ENCODE measurements around the gene WDR44.
"Not testable (repeated sequence)": the region's sequence is repeated elsewhere in the genome, so short reads cannot be mapped to it uniquely, and the experiment has no call there.

WDR44 gene

DNA sequence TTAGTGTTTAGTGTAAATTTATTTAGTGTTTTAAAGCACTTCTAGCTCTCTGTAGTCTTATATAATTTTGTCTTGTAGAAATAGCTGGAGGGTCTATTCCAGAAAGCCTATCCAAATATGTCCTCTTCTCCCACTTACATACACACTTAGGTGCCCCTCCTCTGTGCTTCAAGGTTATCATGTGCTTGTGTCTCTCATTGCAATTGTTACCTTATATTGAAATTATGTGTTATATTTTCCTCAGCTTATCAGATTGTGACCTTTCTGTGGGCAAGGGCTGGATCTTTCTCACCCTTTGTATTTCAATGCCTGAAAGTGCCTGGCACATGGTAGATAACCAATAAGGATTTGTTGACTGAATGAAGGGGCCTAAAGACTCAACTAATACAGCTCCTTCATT lies 18.4 kb downstream of the WDR44 start:
- no peak for DNase-seq

DNA sequence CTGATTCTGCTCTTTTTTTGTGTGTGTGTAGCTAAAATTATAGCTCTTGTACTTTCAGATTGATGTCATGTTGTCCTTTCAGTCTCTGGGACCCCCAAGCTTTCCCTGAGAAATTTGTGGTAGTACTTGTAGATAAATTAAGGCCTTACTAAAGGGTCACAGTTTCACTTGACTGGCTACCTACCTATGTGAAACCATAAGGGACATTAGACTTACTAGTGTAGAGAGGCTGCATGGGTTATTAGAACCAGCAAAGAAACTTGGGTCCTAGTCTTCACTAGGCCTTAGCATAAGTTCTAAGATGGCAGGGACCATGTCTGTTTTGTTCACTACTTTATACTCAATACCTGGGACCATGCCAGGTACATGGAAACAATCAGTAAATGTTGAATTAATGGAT lies 21.4 kb downstream of the WDR44 start:
- DNase-seq, result no peak

DNA sequence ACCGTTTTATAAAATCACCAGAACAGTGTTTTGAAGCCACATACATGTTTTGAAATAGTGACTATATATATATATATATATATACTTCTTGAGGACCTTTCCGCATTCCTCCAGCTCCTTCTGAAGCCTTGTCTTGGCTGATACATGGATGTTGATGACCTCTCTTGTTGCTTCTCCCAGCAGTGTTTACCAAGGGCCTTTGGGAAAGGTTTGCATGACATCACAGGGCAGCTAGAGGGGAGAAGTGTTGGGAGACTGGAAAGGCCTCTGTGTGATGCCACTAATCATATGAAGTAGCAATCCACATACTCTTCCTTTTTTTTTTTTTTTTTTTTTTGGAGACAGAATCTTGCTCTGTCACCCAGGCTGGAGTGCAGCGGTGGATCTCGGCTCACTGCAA lies 22.5 kb downstream of the WDR44 start:
- no peak for DNase-seq

DNA sequence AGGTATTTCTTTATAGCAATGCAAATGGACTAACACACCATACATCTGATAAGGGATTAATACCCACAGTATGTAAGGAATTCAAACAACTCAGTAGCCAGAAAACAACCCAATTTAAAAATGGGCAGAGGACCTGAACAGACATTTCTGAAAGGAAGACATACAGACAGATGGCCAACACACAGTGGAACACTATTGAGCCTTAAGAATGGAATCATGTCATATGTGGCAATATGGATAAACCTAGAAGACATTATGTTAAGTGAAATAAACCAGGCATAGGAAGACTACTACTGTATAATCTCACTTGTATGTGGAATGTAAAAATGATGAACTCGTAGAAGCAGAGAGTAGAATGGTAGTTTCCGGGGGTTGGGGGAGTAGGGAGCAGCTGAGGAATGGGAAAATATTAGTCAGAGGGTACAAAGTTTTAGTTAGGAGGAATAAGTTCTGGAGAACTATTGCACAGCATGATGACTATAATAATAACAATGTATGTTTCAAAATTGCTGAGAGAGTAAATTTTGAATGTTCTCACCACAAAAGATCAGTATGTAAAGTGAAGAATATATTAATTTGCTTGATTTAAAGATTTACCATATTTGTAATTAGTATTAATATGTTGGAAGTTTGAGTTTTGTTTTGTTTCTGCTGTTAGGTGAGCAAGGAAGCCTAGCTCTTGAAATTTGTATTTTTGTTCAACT lies 25.2 kb downstream of the WDR44 start:
- no peak for DNase-seq

DNA sequence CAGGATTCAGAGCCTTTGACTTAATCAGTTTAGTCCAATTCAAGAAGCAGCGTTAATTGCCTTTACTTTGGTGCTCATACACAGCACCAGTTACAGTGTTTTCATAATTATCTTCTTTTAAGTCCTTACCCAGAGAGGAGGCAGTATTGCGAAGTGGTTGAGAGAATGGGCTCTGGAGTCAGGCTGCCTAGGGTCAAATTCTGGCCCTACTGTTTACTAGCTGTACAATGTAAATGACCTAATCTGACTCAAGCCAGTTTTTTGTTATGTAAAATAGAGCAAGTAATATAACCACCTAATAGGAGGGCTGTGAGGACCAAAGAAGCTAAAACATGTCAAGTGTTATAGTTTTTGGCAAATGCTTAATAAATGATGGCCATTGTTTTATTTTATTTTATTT lies 27.6 kb downstream of the WDR44 start:
- DNase-seq, result no peak

DNA sequence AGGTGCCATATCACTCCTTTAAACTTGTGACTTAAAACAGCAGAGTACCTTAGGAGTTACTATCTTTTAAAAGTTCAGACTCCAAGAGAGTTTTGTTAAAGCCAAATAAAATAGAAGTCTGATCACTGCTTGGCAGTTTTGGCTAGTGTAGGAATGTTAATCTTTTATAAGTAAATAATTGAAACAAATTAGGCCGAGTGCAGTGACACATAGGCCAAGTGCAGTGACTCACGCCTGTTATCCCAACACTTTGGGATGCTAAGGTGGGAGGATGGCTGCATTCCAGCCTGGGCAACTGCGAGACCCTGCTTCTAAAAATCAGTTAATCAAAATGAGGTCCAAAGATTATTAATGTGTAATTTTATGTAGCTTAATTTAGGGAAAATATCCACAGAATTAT lies 37.2 kb downstream of the WDR44 start:
- no peak for DNase-seq

DNA sequence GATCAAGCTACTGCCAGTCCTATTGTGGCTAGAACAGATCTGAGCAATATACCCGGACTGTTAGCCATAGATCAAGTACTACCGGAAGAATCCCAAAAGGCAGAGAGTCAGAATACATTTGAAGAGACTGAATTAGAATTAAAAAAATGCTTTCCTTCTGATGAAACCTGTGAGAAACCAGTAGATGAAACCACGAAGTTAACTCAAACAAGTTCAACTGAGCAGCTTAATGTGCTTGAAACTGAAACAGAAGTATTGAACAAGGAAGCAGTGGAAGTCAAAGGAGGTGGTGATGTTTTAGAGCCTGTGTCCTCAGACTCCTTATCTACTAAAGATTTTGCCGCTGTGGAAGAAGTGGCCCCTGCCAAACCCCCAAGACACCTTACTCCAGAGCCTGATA lies 46.8 kb downstream of the WDR44 start:
- DNase-seq, result no peak

DNA sequence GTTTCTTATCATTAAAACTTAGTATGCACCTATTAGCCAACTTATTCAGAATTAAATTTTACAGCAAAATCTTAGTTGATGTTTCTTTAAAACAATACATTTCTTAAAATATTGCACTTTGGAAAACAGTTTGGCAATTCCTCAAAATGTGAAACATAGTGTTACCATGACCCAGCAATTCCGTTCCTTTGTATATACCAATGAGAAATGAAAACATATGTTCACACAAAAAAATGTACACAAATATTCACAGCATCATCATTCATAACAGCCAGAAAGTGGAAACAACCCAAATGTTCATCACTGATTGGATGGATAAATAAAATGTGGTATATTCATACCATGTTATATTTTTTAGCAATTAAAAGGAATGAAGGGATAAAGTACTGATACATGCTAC lies 50.2 kb downstream of the WDR44 start:
- DNase-seq, result no peak

DNA sequence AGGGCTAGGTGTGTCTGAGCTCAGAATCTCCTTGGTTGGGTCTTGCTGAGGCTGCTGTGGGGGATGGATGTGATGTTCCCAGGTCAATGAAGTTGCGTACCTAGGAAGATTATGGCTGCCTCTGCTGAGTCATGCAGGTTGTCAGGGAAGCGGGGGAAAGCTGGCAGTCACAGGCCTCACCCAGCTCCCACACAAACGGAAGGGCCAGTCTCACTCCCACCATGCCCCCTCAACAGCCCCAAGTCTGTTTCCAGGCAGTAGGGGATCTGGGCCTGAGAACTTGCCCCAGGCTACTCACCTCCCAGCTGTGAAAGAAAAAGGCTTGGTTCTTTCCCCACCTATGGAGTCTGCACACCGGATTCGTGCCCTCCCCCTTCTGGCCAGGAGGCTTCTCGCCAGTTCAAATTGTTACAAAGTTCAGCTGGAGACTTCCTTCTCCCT lies 72.9 kb downstream of the WDR44 start:
- DNase-seq, result no peak

DNA sequence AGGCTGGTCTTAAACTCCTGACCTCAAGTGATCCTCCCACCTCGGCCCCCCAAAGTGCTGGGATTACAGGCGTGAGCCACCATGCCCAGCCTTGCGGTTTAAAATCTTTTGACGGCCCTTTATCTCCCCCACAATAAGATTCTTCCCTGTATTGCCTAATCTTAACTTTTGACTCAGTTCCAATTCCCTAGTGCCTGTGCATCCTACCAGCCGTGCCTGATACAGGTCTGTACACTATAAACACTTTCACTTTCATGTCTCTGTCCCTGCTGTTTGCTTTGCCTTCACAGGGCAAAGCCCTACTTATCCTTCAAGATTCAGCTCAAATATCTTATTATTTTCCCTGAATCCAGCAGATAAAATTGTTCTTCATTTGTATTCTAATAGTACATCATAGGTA lies 74.6 kb downstream of the WDR44 start:
- no peak for DNase-seq

DNA sequence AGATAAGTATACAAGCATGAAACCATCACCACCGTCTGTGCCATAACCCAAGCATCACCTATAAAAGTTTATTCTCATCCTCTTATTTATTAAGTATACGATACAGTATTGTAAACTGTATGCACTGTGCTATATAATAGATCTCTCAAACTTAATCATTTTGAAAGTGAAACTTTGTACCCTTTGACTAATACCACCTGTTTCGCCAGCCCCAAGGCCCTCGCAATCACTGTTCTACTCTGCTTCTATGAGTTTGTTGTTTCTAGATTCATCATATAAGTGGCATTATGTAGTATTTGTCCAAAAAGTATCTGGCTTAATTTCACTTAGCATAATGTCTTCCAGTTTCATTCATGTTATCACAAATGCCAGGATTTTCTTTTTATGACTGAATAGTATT lies 77.7 kb downstream of the WDR44 start:
- no peak for DNase-seq

DNA sequence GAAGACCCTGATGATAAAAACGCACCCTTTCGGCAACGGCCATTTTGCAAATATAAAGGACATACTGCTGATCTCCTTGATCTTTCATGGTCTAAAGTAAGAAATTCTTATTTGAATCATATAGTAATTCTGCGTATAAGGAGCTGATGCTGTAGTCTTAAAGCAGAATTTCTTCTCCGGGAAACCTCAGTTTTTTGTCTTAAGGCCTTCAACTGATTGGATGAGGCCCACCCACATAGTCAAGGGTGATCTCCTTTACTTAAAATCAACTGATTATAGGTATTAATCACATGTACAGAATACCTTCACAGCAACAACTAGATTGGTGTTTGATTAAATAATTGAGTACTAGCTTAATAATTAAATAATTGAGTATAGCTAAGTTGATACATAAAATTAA lies 86.9 kb downstream of the WDR44 start:
- DNase-seq, result no peak

DNA sequence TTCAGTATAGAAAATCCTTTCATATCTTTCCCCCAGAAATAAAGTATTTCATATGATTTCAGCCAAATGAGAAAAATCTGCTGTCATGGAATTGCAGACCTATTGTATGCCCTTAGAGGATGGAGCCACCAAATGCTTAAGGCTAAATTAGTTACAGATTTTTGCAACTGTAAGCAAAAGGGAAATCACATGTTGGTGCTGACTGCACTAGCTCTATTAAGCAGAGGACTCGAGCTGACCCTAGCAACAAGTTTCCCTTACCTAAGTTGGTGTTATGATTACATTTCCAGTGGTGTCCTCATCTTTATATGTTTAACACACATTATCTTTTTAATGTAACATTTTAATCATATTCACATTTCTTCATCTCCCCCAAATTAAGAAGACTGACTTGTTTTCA lies 91.4 kb downstream of the WDR44 start:
- DNase-seq, result no peak

DNA sequence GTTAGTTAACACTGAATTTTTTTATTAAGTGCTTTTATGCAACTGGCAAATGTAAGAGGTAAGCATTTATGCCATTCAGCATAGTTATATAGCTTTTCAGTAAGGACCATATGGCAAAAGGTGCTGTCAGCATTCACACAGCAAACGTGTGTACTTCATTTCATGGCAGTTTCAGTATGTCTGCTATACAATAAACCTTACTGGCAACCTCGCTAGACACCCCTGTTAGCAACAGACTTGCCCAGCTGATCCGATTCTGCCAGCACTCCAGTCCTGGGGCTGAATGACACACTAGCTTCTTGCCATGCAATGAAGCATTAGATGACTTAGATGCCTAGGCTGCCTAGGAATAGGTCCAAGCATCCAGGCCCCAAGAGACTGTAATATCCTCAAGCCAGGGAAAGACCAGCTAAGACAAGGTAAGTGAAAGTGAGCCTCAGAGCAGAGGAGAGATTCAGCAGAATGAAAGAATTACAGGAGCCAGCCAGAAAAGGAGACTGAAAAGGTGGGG lies 102.4 kb downstream of the WDR44 start:
- DNase-seq, result no peak

DNA sequence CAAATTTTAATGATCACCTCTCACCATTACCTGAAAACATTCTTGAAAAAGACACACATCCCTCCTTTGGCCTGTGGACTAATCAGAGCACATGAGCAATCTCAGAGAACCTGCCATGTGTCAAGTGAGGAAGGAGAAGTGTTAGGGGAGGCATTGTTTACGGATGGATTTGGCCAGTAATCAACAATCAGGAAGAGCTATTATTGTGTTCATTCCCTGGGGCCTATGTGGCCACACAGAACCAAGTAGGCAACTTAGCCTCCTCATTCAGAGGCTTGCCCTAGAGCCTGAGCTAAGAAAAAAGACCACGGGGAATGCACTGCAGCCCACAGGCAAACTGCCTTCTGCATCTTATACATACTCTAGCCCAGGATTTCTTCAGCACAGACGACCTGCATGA lies 109.1 kb downstream of the WDR44 start:
- no peak for DNase-seq

DNA sequence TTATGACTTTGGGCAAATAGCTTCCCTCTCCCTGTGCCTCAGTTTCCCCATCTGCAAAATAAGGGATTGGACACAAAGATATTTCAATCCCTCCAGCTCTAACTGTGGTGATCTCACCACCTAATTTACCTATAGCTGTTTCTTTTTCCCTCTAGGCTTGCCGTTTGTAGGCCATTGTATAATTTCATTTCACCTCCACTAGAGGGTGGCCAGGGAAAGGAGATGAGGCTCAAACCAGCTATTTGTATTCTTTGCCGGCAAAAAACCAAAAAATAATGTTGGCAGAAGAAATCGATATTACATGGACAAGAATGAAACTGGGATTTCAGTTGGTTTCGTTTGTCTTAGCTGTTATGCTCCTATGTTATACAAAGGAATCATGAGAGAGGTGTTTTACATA lies 113.6 kb downstream of the WDR44 start:
- DNase-seq, result peak in 3 of 6 experiments; percentile 7 to 51 (median 46)

DNA sequence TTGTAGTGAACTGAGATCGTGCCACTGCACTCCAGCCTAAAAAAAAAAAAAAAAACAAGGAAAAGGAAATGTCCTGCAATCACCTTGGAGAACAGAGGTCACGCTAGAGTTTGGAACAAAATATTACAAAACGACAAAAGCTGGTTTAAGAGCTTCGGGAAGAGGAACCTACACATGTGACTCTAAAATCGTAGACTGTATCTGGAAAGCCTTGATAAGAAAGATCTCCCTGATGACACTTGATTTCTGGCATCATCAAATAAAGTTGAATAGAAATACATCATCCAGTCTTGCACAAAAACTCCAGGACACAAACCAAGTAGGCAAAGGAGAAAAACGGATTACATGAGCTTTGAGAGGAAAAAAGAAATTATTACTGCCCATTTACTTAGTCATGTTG lies 118.6 kb downstream of the WDR44 start:
- DNase-seq, result no peak

DNA sequence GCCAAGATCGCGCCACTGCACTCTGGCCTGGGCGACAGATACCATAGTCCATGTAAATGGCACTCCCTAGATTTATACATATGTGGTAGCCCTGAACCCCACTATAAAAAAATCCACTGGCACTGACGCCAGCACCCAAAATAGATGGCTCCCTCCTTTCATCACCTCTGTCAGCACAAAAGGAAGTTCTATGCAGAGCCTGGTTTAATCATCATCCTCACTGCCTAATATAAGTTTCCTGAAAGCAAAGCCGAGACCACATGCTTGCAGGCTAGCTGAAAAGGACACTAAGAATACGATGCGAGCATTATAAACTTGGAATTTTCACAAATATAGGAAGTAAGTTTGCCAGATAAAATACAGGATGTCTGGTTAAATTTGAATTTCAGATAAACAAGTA lies 122.2 kb downstream of the WDR44 start:
- no peak for DNase-seq

DNA sequence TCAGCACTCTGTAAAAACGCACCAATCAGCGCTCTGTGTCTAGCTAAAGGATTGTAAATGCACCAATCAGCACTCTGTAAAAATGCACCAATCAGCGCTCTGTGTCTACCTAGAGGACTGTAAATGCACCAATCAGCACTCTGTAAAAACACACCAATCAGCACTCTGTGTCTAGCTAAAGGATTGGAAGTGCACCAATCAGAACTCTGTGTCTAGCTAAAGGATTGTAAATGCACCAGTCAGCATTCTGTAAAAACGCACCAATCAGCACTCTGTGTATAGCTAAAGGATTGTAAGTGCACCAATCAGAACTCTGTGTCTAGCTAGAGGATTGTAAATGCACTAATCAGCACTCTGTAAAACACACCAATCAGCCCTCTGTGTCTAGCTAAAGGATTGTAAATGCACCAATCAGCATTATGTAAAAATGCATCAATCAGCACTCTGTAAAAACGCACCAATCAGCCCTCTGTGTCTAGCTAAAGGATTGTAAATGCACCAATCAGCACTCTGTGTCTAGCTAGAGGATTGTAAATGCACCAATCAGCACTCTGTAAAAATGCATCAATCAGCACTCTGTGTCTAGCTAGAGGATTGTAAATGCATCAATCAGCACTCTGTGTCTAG lies 124.9 kb downstream of the WDR44 start:
- not testable (repeated sequence) for DNase-seq

DNA sequence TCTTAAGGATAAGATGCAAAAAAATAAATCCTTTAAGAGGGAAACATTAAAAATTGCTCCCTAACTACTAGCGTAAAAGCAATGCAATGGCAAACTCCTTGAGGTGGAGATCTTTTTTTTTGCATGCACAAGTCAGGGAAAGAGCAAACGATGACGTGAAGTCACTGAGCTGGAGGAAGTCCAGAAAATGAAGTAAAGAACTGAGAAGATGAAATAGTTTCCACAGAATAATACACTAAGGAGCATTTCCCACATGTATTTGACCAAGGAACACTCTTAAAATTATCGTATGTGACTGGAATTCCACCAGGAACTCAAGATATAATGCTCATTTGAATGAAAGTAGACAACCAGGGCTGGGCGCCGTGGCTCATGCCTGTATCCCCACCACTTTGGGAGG lies 128.7 kb downstream of the WDR44 start:
- DNase-seq, result no peak

DNA sequence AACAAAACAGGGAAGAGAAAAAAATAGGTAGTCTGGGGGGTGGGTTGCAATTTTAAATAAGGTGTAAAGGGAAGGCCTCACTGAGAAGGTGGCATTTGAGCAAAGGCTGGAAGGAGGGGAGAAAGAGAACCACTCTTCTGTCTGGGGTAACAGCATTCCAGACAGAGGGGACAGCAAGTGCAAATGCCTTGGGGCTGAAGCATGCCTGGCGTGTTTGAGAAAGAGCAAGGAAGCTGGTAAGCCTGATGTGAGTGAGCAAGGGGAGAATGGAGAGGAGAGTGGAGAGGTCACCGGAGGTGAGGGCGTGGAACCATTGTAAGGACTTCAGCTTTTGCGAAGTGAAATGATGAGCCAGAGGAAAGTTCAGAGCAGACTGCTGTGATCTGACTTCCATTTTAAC lies 130.0 kb downstream of the WDR44 start:
- DNase-seq, result no peak

DNA sequence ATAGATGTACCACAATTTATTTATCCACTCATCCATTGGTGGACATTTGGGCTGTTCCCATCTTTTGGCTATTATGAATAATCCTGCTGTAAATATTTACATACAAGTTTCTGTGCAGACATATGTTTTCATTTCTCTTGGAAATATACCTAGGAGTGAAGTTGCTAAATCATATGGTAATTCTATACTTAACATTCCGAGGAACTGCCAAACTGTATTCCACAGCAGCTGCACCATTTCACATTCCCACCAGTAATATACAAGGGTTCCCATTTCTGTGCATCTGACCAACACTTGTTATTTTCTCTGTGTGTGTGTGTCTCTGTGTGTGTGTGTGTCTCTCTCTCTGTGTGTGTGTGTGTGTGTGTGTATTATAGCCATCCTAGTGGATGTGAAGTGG lies 134.3 kb downstream of the WDR44 start:
- no peak for DNase-seq

DNA sequence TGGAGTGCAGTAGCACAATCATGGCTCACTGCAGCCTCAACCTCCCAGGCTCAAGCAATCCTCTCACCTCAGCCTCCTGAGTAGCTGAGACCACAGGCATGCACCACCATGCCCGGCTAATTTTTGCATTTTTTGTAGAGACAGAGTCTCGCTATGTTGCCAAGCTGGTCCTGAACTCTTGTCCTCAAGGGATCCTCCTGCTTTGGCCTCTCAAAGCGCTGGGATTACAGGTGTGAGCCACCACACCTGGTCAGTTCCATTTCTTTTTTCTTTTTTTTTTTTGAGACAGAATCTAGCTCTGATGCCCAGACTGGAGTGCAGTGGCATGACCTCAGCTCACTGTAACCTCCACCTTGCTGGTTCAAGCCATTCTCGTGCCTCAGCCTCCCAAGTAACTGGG lies 136.5 kb downstream of the WDR44 start:
- DNase-seq, result not testable (repeated sequence)

DNA sequence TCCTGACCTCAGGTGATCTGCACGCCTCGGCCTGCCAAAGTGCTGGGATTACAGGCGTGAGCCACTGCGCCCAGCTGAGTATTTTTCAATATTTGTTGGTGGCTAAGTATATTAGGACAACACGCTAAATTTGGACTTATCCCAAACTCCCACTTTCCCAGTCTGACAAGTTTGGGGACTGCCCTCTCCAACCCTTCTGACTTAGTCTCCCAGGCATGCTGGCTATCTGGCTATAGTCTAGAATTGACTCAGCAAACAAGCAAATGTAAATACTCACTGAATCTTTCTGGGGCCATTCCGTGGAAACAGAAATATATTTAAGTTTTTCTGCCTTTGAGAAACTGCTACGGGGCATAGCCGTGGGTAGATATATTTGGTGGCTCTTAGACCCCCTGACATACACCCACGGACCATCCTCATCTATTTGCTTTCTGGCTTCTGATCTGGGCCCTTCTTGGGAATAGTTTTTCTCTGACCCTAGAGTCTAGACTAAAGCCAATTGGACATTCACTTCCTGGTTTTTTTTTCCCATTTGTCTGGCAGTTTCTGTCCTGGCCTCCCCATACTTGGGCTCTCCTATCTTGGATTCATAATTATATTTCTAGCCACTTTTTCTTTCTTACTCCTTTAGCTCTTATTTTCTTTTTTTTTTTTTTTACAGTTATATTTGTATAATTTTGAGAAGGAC lies 138.5 kb downstream of the WDR44 start:
- no peak for DNase-seq
